ENCODE data around the gene RPS2. TPM values are rescaled to one million over a fixed set of nuclear protein-coding genes. Genes with fewer than 3 reads are reported as not detected.

RPS2 gene
- total RNA-seq, 1 donor from 2014 or later: 2,309 TPM

DNA sequence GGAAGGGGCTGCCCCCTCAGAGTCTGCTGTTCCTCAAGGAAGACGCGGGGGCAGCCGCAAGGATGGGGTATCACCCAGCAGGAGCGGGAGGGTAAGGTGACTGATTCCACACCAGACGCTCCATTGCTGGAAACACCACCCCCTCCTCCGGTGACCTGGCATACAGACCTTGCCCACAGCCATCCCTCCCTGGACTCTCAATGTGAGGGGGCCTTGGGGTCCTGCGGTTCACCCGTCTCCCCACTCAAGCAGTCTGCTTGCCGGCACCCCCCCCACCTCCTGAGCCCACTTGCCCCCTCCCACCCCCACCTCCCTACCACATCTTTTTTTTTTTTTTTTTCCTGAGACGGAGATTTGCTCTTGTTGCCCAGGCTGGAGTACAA lies 34.3 kb downstream of the RPS2 start:
- peaks cover 2% of the 10 kb centered on the region for H3K4me1 Mint-ChIP-seq (ENCODE audit: low read depth)
- H3K27ac Mint-ChIP-seq: no peak overlapping the region
- peaks cover 18% of the 10 kb centered on the region for H3K27me3 Mint-ChIP-seq
- no peak overlapping the region for H3K4me3 Mint-ChIP-seq (ENCODE audit: low read depth)
- DNase-seq (ENCODE audit: low spot score, unreplicated experiment): no peak
- H3K36me3 Mint-ChIP-seq (ENCODE audit: insufficient read depth): peaks cover 1% of the 10 kb centered on the region
- TF ChIP-seq CTCF (IDR thresholded peaks at IDR 0.05; ENCODE audit: unreplicated experiment): no peak
- no peaks in the 10 kb centered on the region for H3K9me3 Mint-ChIP-seq (ENCODE audit: low read depth)

DNA sequence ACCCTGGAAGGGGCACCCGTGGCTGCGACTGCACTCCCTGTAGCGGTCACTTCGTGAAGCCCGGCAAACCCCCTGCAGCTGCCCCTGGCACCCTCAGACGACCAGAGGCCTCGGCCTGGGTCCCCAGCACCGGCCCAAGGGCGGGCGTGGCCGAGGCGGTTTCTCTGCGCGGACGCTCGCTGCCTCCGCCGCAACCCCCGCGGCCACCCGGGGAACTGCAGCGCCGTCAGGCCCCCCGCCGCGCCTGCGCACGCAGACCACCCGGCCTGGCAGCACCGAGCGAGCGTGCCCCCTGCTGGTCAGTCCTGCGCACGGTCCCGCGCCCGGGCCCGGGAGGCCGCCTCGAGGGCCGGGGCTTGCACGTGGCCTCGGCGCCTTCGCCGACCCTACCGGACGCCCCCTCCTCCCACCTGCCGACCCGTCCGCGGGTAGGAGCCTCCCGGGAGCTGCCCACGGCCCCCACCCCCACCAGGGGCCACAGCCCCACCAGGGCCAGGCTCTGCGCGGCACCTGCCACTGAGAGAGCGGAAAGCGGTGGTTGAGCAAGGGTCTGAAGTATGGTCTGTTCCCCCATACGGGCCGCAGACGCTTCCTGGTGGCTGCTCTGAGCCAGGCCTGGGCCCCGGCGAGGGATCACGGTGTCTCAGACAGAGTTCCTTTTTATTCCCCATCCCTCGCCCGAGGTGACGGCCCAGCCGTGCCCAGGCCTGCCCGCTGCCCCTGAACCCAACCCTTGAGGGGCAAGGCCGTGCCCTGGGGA lies 34.9 kb downstream of the RPS2 start:
- Mint-ChIP-seq H3K4me3 (ENCODE audit: low read depth) (peak overlapping the region; percentile 55), H3K9me3 (ENCODE audit: low read depth) (no peaks in the 10 kb centered on the region), H3K4me1 (ENCODE audit: low read depth) (peaks cover 2% of the 10 kb centered on the region)

GRCh38 chr16:1929105-1929504 lies 35.5 kb downstream of the RPS2 start:
- Mint-ChIP-seq H3K36me3 (ENCODE audit: insufficient read depth) (peaks cover 1% of the 10 kb centered on the region), H3K4me3 (ENCODE audit: low read depth) (peak overlapping the region; percentile 68), H3K27ac (no peak overlapping the region), H3K9me3 (ENCODE audit: low read depth) (no peaks in the 10 kb centered on the region), H3K4me1 (ENCODE audit: low read depth) (peaks cover 2% of the 10 kb centered on the region), H3K27me3 (peaks cover 26% of the 10 kb centered on the region)
- TF ChIP-seq CTCF (IDR thresholded peaks at IDR 0.05; ENCODE audit: unreplicated experiment): no peak
- DNase-seq (ENCODE audit: low spot score, unreplicated experiment): no peak

More for the DNA sequence above, 34.9 kb downstream of the RPS2 start:
- peak; percentile 93 for TF ChIP-seq CTCF (IDR thresholded peaks at IDR 0.05; ENCODE audit: unreplicated experiment)
- H3K27me3 Mint-ChIP-seq: peaks cover 20% of the 10 kb centered on the region
- DNase-seq (ENCODE audit: low spot score, unreplicated experiment): peak; percentile 96
- peaks cover 1% of the 10 kb centered on the region for H3K36me3 Mint-ChIP-seq (ENCODE audit: insufficient read depth)
- H3K27ac Mint-ChIP-seq: no peak overlapping the region

DNA sequence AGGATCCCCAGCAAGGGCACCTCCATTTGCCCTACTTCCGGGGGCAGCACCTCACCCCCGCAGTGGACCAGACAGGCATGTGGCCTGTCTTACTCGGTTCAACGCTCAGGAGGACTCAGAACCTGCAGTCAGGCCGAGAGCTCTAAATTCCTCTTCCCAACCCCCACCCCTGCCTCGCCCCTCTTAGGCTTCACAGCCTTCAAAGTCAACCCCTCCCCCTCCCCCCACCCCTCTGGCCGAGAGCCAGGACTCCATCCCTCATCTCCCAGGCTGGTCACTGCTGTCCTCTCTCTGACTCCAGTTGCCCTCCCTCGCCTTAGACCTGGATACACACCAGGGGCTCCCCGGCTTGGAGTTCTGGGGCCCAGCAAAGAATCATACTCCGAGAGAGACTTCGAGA lies 38.4 kb downstream of the RPS2 start:
- peaks cover 40% of the 10 kb centered on the region for H3K27me3 Mint-ChIP-seq
- no peak for TF ChIP-seq CTCF (IDR thresholded peaks at IDR 0.05; ENCODE audit: unreplicated experiment)
- no peaks in the 10 kb centered on the region for H3K9me3 Mint-ChIP-seq (ENCODE audit: low read depth)
- no peak overlapping the region for H3K4me3 Mint-ChIP-seq (ENCODE audit: low read depth)
- no peaks in the 10 kb centered on the region for H3K36me3 Mint-ChIP-seq (ENCODE audit: insufficient read depth)
- no peak for DNase-seq (ENCODE audit: low spot score, unreplicated experiment)
- H3K27ac Mint-ChIP-seq: no peak overlapping the region
- peaks cover 2% of the 10 kb centered on the region for H3K4me1 Mint-ChIP-seq (ENCODE audit: low read depth)

- no peaks in the 10 kb centered on the region for H3K9me3 Mint-ChIP-seq (ENCODE audit: low read depth)
- H3K27me3 Mint-ChIP-seq: peaks cover 48% of the 10 kb centered on the region
- peaks cover 1% of the 10 kb centered on the region for H3K4me1 Mint-ChIP-seq (ENCODE audit: low read depth)
- DNase-seq (ENCODE audit: low spot score, unreplicated experiment): no peak
- TF ChIP-seq CTCF (IDR thresholded peaks at IDR 0.05; ENCODE audit: unreplicated experiment): no peak
- no peak overlapping the region for H3K27ac Mint-ChIP-seq
- H3K4me3 Mint-ChIP-seq (ENCODE audit: low read depth): no peak overlapping the region
- H3K36me3 Mint-ChIP-seq (ENCODE audit: insufficient read depth): no peaks in the 10 kb centered on the region
Measured at GRCh38 chr16:1924095-1924494, 40.5 kb downstream of the RPS2 start.

Measured in progenitor cell of endocrine pancreas (in vitro differentiated cells).